CD4-positive, alpha-beta T cell (primary cell): ENCODE measurements around the gene ACTR3C. TPM values are rescaled to one million over a fixed set of nuclear protein-coding genes. Genes with fewer than 3 reads are reported as not detected.

Experiments
- ATAC-seq: fragments of 200-7000 bp; cut with Tn5 transposase; one replicate; pipeline ENCODE4 v1.10.0; 2022; ENCODE audit warnings: mild to moderate bottlenecking; ENCODE audit not compliant: poor library complexity
- CTCF ChIA-PET: fragments of 350-600 bp; sonication (Branson Sonifier 250); formaldehyde crosslinking; loops from one replicate; lab custom pipeline; 2021; ENCODE audit warnings: antibody characterized with exemption, inconsistent platforms; lab: Charles Lee
- POLR2A ChIA-PET: fragments of 350-600 bp; sonication (Branson Sonifier 250); formaldehyde crosslinking; loops from one replicate; lab custom pipeline; 2021; ENCODE audit warnings: antibody characterized with exemption, inconsistent platforms; lab: Charles Lee
- DNase-seq, 14 experiments: peaks; one replicate each; pipeline ENCODE4 v3.0.0-alpha.2; 2013 to 2020; ENCODE audit warnings: mixed read lengths in 2 of 14
- H3K27ac ChIP-seq, 2 donors: one replicate each; pipeline versions ENCODE4 v1.5.1 to v1.7.0; 2013; ENCODE audit warnings: low read length in 2 of 2, low read depth in 1 of 2, mild to moderate bottlenecking in 1 of 2
- H3K27me3 ChIP-seq, 2 experiments: 1 replicate in 1 of 2; 2 replicates in 1 of 2; pipeline versions ENCODE4 v1.6.1 to v1.7.0; 2013; ENCODE audit warnings: low read length in 2 of 2, control low read depth in 1 of 2, mild to moderate bottlenecking in 1 of 2, moderate library complexity in 1 of 2; ENCODE audit not compliant: insufficient read depth in 2 of 2, control insufficient read depth in 1 of 2
- H3K36me3 ChIP-seq: one replicate; pipeline ENCODE4 v1.6.1; 2013; ENCODE audit warnings: low read length, control low read depth; ENCODE audit not compliant: insufficient read depth
- H3K4me1 ChIP-seq: one replicate; pipeline ENCODE4 v1.6.1; 2013; ENCODE audit warnings: low read length, control low read depth; ENCODE audit not compliant: insufficient read depth
- H3K4me3 ChIP-seq: one replicate; pipeline ENCODE4 v1.5.1; 2013; ENCODE audit warnings: mild to moderate bottlenecking, low read length, moderate library complexity
- H3K9me3 ChIP-seq, 2 experiments: 1 replicate in 1 of 2; 2 replicates in 1 of 2; pipeline versions ENCODE4 v1.6.1 to v1.7.0; 2013; ENCODE audit warnings: low read length in 2 of 2, mild to moderate bottlenecking in 2 of 2, control low read depth in 1 of 2, moderate library complexity in 1 of 2; ENCODE audit not compliant: control insufficient read depth in 1 of 2, insufficient read depth in 1 of 2
- H3K27ac Mint-ChIP-seq: one replicate; pipeline ENCODE4 v1.8.0; 2020; ENCODE audit warnings: mixed read lengths
- H3K27me3 Mint-ChIP-seq: one replicate; pipeline ENCODE4 v1.8.0; 2021; ENCODE audit warnings: mixed read lengths
- H3K36me3 Mint-ChIP-seq: one replicate; pipeline ENCODE4 v1.8.0; 2021; ENCODE audit warnings: low read depth, mixed read lengths
- H3K4me1 Mint-ChIP-seq: one replicate; pipeline ENCODE4 v1.8.0; 2021; ENCODE audit warnings: low read depth, mixed read lengths
- H3K4me3 Mint-ChIP-seq: one replicate; pipeline ENCODE4 v1.8.0; 2020; ENCODE audit warnings: mild to moderate bottlenecking, mixed read lengths
- H3K9me3 Mint-ChIP-seq: one replicate; pipeline ENCODE4 v1.8.0; 2020; ENCODE audit warnings: mixed read lengths
- CTCF ChIP-seq: fragments of 200-600 bp; IDR thresholded peaks from one replicate; pipeline ENCODE4 v1.8.0; 2022; ENCODE audit warnings: antibody characterized with exemption, mild to moderate bottlenecking
- intact Hi-C, 2 experiments: fragments of 100-400 bp; cut with DNase I in 1 of 2; cut with micrococcal nuclease in 1 of 2; formaldehyde crosslinking; loops; one replicate each; pipeline versions ENCODE4 v1.15.1 to v1.9.0; 2023 to 2025; cut with DNase I, micrococcal nuclease
- total RNA-seq, 174 experiments: library from RNA in 2 of 174; stranded (reverse) in 2 of 174; gene quantifications; one replicate each; pipeline ENCODE4 v1.2.3 and lab custom pipeline; 2021 to 2026

ACTR3C gene
- total RNA-seq, 2 experiments from 2014 or later = 1.9 to 3.4 TPM

GRCh38 chr7:150336746-150337145 lies 13.4 kb upstream of the ACTR3C start:
- Mint-ChIP-seq H3K4me3 (no peak overlapping the region), H3K27me3 (peaks cover 10% of the 10 kb centered on the region), H3K36me3 (peaks cover 5% of the 10 kb centered on the region), H3K27ac (no peak overlapping the region), H3K4me1 (no peaks in the 10 kb centered on the region), H3K9me3 (no peaks in the 10 kb centered on the region)
- Histone ChIP-seq H3K9me3 (no peaks in the 10 kb centered on the region), H3K36me3 (peaks cover 5% of the 10 kb centered on the region), H3K4me1 (peaks cover 6% of the 10 kb centered on the region), H3K27ac (no peak overlapping the region), H3K27me3 (peaks cover 15% of the 10 kb centered on the region in 2 experiments), H3K4me3 (no peak overlapping the region)
- ChIA-PET POLR2A (no interaction called here), CTCF (no interaction called here)
- TF ChIP-seq CTCF = no peak
- ATAC-seq = no peak
- DNase-seq = no peak
- intact Hi-C loops = no loop called here

- no peak for DNase-seq
- peaks cover 1% of the 10 kb centered on the region for H3K4me1 ChIP-seq
- CTCF ChIA-PET = no interaction called here
Observed at GRCh38 chr7:150335774-150336112, 12.4 kb upstream of the ACTR3C start.

GRCh38 chr7:150335108-150335773 lies 11.9 kb upstream of the ACTR3C start:
- Mint-ChIP-seq H3K9me3 (no peaks in the 10 kb centered on the region), H3K27ac (no peak overlapping the region), H3K4me3 (no peak overlapping the region), H3K36me3 (peaks cover 15% of the 10 kb centered on the region), H3K27me3 (peaks cover 9% of the 10 kb centered on the region), H3K4me1 (no peaks in the 10 kb centered on the region)
- Histone ChIP-seq H3K4me3 (no peak overlapping the region), H3K9me3 (no peaks in the 10 kb centered on the region), H3K27me3 (peaks cover 6% of the 10 kb centered on the region in 2 experiments), H3K36me3 (peaks cover 15% of the 10 kb centered on the region), H3K27ac (no peak overlapping the region), H3K4me1 (no peaks in the 10 kb centered on the region)
- ATAC-seq (no peak), DNase-seq (no peak)
- POLR2A ChIA-PET = no interaction called here
- intact Hi-C loops = no loop called here
- no peak for TF ChIP-seq CTCF
- CTCF ChIA-PET = no interaction called here

More at GRCh38 chr7:150335774-150336112, 12.4 kb upstream of the ACTR3C start:
- POLR2A ChIA-PET = no interaction called here
- Mint-ChIP-seq H3K36me3 (peaks cover 14% of the 10 kb centered on the region), H3K4me3 (no peak overlapping the region), H3K9me3 (no peaks in the 10 kb centered on the region), H3K27me3 (peaks cover 9% of the 10 kb centered on the region), H3K27ac (no peak overlapping the region), H3K4me1 (no peaks in the 10 kb centered on the region)
- Histone ChIP-seq H3K4me3 (no peak overlapping the region), H3K27me3 (peaks cover 9% of the 10 kb centered on the region in 2 experiments), H3K9me3 (no peaks in the 10 kb centered on the region), H3K27ac (no peak overlapping the region), H3K36me3 (peaks cover 10% of the 10 kb centered on the region)
- intact Hi-C loops = no loop called here
- TF ChIP-seq CTCF = no peak
- ATAC-seq = no peak
